Measurements from ENCODE around the gene DENND6B. TPM values are rescaled to one million over a fixed set of nuclear protein-coding genes. Genes with fewer than 3 reads are reported as not detected.
"Not testable (repeated sequence)": the region's sequence is repeated elsewhere in the genome, so short reads cannot be mapped to it uniquely, and the experiment has no call there.

DENND6B gene
- total RNA-seq, 1 experiment from 2014 or later: 11.0 TPM

- no peak overlapping the region for H3K4me3 ChIP-seq (replicated peaks in 1 of 2; ENCODE audit: low read depth in 1 of 2, low read length in 2 of 2)
- ChIA-PET CTCF (no interaction called here), POLR2A (no interaction called here), RAD21 (ENCODE audit: low non-redundant PET in 1 of 2, low total read pairs in 2 of 2, uncharacterized antibody in 2 of 2, unreplicated experiment in 2 of 2) (no interaction called here)
- no peak overlapping the region for H3K4me2 ChIP-seq (ENCODE audit: low read length)
- ATAC-seq: no peak
- TF ChIP-seq CTCF (IDR thresholded peaks at IDR 0.05 in 2 of 3, conservative IDR thresholded peaks at IDR 0.05 in 1 of 3; ENCODE audit: borderline replicate concordance in 1 of 3, insufficient read depth in 1 of 3, low read depth in 2 of 3, low read length in 2 of 3) (peak in 2 of 3 experiments; percentile 23; a peak in 2 of 6 replicates), POLR2A (IDR thresholded peaks at IDR 0.05; ENCODE audit: borderline replicate concordance, extremely low read depth, insufficient read depth, insufficient read length) (no peak), JUND (IDR thresholded peaks at IDR 0.05) (no peak), RAD21 (IDR thresholded peaks at IDR 0.05; ENCODE audit: low read depth) (0 out of 2 replicates have a peak, but pooled peaks have one; percentile 18)
- no peak overlapping the region for H3K9ac ChIP-seq (ENCODE audit: low read length)
- no peak overlapping the region for H2AFZ ChIP-seq (ENCODE audit: low read depth, low read length, poor library complexity, severe bottlenecking)
- peak overlapping the region; percentile 49 for H3K27ac ChIP-seq (ENCODE audit: low read depth, low read length)
- H3K4me1 ChIP-seq (ENCODE audit: control insufficient read depth in 1 of 2, insufficient read depth in 2 of 2, low read length in 2 of 2): peaks cover 14 to 43% of the 10 kb centered on the region in 2 experiments
- no peaks in the 10 kb centered on the region for H3K9me2 ChIP-seq (ENCODE audit: insufficient read depth)
- H3K27me3 ChIP-seq (ENCODE audit: insufficient read depth, low read length): no peaks in the 10 kb centered on the region
- DNase-seq (ENCODE audit: low read depth, low spot score): no peak
- intact Hi-C loops (cut with micrococcal nuclease): loop anchor here (1.0 kb wide), 2 partner anchors 53 to 68 kb away; partner anchors contain the start of gene DENND6B
- H3K79me2 ChIP-seq (ENCODE audit: insufficient read depth, low read length): no peaks in the 10 kb centered on the region; the same call in 1 of the 2 replicates
- H3K36me3 ChIP-seq (ENCODE audit: control insufficient read depth in 1 of 2, insufficient read depth in 2 of 2, low read length in 2 of 2): peaks cover 13 to 44% of the 10 kb centered on the region in 2 experiments
- BruUV-seq (replicated peaks): no TSS peak
- H4K20me1 ChIP-seq (ENCODE audit: insufficient read depth): no peaks in the 10 kb centered on the region
- peaks cover 4 to 11% of the 10 kb centered on the region in 2 experiments; a peak in 2 of 4 replicates for H3K9me3 ChIP-seq (ENCODE audit: control insufficient read depth in 1 of 2, insufficient read depth in 1 of 2, low read depth in 1 of 2, low read length in 2 of 2)
Observed at GRCh38 chr22:50274311-50274710, 52.5 kb downstream of the DENND6B start.

- H2AFZ ChIP-seq (ENCODE audit: low read depth, low read length, poor library complexity, severe bottlenecking); ATAC-seq; H3K4me3 ChIP-seq (replicated peaks in 1 of 2; ENCODE audit: low read depth in 1 of 2, low read length in 2 of 2); H3K9ac ChIP-seq (ENCODE audit: low read length); RAD21 ChIA-PET (ENCODE audit: low non-redundant PET in 1 of 2, low total read pairs in 2 of 2, uncharacterized antibody in 2 of 2, unreplicated experiment in 2 of 2); H3K9me2 ChIP-seq (ENCODE audit: insufficient read depth); H3K79me2 ChIP-seq (ENCODE audit: insufficient read depth, low read length); BruUV-seq (replicated peaks); H3K27me3 ChIP-seq (ENCODE audit: insufficient read depth, low read length); DNase-seq (ENCODE audit: low read depth, low spot score); H4K20me1 ChIP-seq (ENCODE audit: insufficient read depth); H3K4me2 ChIP-seq (ENCODE audit: low read length): not testable (repeated sequence)
- POLR2A ChIA-PET: interaction anchor here (1.4 kb wide), 1 partner anchor 32 kb away, joined by 3 read pairs; no protein-coding TSS in a partner anchor
- H3K4me1 ChIP-seq (ENCODE audit: control insufficient read depth in 1 of 2, insufficient read depth in 2 of 2, low read length in 2 of 2): peaks cover 20 to 48% of the 10 kb centered on the region in 2 experiments
- peaks cover 13 to 39% of the 10 kb centered on the region in 2 experiments for H3K36me3 ChIP-seq (ENCODE audit: control insufficient read depth in 1 of 2, insufficient read depth in 2 of 2, low read length in 2 of 2)
- peaks cover 4 to 11% of the 10 kb centered on the region in 2 experiments; a peak in 2 of 4 replicates for H3K9me3 ChIP-seq (ENCODE audit: control insufficient read depth in 1 of 2, insufficient read depth in 1 of 2, low read depth in 1 of 2, low read length in 2 of 2)
- intact Hi-C loops (cut with micrococcal nuclease): loop anchor here (1.0 kb wide), 2 partner anchors 54 to 69 kb away; partner anchors contain the start of gene DENND6B
- CTCF ChIA-PET: interaction anchor here (0.8 kb wide), 1 partner anchor 13 kb away, joined by 3 read pairs; the partner anchor contains the start of gene MAPK12
- H3K27ac ChIP-seq (ENCODE audit: low read depth, low read length): peak overlapping the region; percentile 49
Observed at GRCh38 chr22:50273781-50274180, 53.0 kb downstream of the DENND6B start.

GRCh38 chr22:50273352-50273751, 53.5 kb downstream of the DENND6B start:
- POLR2A ChIA-PET: interaction anchor here (1.4 to 2.3 kb wide), 2 partner anchors 22 to 33 kb away, joined by 3 to 7 read pairs; partner anchors contain the start of gene HDAC10
- H3K4me3 ChIP-seq (replicated peaks in 1 of 2; ENCODE audit: low read depth in 1 of 2, low read length in 2 of 2); ATAC-seq; H2AFZ ChIP-seq (ENCODE audit: low read depth, low read length, poor library complexity, severe bottlenecking); BruUV-seq (replicated peaks); H3K9me2 ChIP-seq (ENCODE audit: insufficient read depth); H4K20me1 ChIP-seq (ENCODE audit: insufficient read depth); RAD21 ChIA-PET (ENCODE audit: low non-redundant PET in 1 of 2, low total read pairs in 2 of 2, uncharacterized antibody in 2 of 2, unreplicated experiment in 2 of 2); intact Hi-C loops (cut with micrococcal nuclease); DNase-seq (ENCODE audit: low read depth, low spot score); H3K4me2 ChIP-seq (ENCODE audit: low read length); H3K79me2 ChIP-seq (ENCODE audit: insufficient read depth, low read length); H3K27ac ChIP-seq (ENCODE audit: low read depth, low read length); H3K27me3 ChIP-seq (ENCODE audit: insufficient read depth, low read length); H3K9ac ChIP-seq (ENCODE audit: low read length): not testable (repeated sequence)
- Histone ChIP-seq H3K4me1 (ENCODE audit: control insufficient read depth in 1 of 2, insufficient read depth in 2 of 2, low read length in 2 of 2) (peaks cover 24 to 52% of the 10 kb centered on the region in 2 experiments), H3K36me3 (ENCODE audit: control insufficient read depth in 1 of 2, insufficient read depth in 2 of 2, low read length in 2 of 2) (peaks cover 11 to 34% of the 10 kb centered on the region in 2 experiments), H3K9me3 (ENCODE audit: control insufficient read depth in 1 of 2, insufficient read depth in 1 of 2, low read depth in 1 of 2, low read length in 2 of 2) (peaks cover 4 to 11% of the 10 kb centered on the region in 2 experiments; a peak in 2 of 4 replicates)
- CTCF ChIA-PET: interaction anchor here (0.8 kb wide), 1 partner anchor 12 kb away, joined by 3 read pairs; the partner anchor contains the start of gene MAPK12
